GM18507 (cell line): ENCODE results near the gene KCNQ1.

Experiments used
- DNase-seq: peaks from one replicate; pipeline ENCODE4 v3.0.0; 2011; ENCODE audit warnings: low read depth; ENCODE audit not compliant: insufficient read length; ENCODE audit errors: extremely low spot score
- FAIRE-seq: peaks from 2 replicates; lab custom pipeline; 2011; peaks lifted over from hg19 to GRCh38; lab: Jason Lieb, UNC

The KCNQ1 gene

DNA sequence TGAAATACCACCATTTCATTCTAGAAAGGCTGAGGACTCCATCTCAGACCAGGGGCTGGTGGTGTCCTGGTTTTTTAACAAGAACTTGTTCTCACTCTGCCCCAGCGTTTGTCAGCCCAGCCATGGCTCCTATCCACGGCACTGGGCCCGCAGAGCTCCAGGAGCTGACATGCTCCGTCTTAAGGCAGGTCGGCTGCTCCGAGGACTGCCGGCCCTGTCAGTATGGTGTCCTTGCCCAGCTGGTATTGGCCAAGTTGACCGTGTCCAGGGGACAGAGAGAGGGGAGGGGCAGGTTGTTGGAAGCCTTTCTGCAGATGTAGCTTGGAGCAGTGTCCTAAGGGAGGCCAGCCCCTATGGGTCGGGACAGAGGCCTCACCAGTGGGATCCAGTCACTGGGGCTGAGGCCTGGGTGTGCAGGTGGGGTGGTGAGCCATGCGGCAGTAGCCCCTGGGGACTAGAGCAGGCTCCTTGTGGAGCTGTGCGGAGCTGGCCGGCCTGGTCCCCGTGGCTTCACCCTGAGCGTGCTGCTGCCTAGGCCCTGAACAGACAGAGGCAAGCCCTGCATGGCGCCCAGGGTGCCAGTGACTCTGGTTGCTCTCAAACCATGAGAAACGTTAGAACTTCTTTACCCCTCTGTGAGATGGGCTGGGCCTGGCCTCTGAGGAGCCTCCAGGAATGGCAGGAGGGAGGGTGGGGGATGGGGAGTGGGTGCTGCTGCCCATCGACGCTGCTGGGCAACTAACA is 294.9 kb downstream of the KCNQ1 start:
- FAIRE-seq (no peak), DNase-seq (no peak)

GRCh38 chr11:2740275-2740940 is 295.6 kb downstream of the KCNQ1 start:
- no peak for FAIRE-seq
- DNase-seq, result no peak

DNA sequence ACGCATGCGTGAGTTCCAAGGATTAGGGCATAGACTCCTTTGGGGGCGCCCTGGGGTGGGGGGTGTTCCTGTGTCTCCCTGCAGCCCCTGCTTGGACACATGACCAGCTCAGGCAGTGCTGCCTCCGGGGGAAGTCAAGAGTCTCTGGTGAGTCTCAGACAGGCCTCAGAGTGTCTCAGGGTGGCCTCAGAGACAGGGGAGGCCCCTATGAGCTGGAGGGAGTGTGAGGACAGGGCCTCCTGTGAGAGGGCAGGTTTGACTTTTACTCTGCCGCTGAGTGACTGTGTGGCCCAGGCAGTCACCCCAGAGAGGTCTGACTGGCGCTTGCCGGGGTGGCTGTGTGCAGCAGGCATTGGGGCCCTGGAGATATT is 296.2 kb downstream of the KCNQ1 start:
- no peak for FAIRE-seq

GRCh38 chr11:2741377-2742131 is 296.7 kb downstream of the KCNQ1 start:
- no peak for DNase-seq
- no peak for FAIRE-seq

More for the DNA sequence above, 296.2 kb downstream of the KCNQ1 start:
- no peak for DNase-seq

DNA sequence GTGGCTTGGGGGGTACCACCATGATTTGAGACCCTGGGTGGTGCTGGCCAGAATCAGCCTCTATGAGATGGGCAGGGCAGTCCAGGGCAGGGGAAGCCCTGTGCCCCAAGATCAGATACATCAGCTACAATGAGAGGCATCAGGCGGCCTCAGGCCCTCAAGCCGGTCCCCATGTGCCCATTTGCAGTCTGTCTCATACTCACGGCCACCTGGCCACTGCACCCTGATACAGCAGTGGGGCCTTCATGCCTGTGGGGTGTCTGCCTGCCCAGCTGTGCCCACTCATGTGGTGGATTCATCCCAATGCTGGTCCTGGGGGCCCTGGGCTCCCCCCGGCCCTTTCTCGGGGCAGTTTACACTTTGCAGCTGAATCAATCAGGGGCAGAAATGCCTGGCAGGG is 297.4 kb downstream of the KCNQ1 start:
- no peak for DNase-seq
- no peak for FAIRE-seq

GRCh38 chr11:2742611-2743426 is 298.0 kb downstream of the KCNQ1 start:
- FAIRE-seq, result no peak
- DNase-seq, result no peak

- DNase-seq (no peak), FAIRE-seq (no peak)
These were observed 298.8 kb downstream of the KCNQ1 start for GRCh38 chr11:2743427-2744110.

DNA sequence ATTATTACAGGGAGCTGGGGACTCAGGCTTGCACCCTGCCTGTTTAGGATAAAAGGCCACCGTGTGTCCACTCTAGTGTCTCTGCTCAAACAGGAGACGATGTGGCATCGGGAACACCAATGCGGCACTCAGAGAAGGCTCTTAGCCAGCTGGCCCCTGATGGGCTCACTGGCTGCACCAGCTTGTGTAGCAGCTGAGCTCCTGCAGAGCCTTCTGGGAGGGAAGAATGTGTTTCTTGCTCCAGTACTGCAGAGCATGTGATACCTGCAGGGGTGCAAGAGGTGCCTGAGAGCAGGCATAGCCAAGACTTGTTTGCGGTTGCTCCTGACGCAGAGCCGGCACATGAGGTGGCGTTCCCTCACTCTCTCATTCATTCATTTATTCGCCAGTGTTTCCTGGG is 299.4 kb downstream of the KCNQ1 start:
- DNase-seq, result no peak
- no peak for FAIRE-seq

GRCh38 chr11:2745511-2745910 is 300.7 kb downstream of the KCNQ1 start:
- no peak for DNase-seq
- no peak for FAIRE-seq

GRCh38 chr11:2746401-2747247 is 301.8 kb downstream of the KCNQ1 start:
- DNase-seq (no peak), FAIRE-seq (no peak)

DNA sequence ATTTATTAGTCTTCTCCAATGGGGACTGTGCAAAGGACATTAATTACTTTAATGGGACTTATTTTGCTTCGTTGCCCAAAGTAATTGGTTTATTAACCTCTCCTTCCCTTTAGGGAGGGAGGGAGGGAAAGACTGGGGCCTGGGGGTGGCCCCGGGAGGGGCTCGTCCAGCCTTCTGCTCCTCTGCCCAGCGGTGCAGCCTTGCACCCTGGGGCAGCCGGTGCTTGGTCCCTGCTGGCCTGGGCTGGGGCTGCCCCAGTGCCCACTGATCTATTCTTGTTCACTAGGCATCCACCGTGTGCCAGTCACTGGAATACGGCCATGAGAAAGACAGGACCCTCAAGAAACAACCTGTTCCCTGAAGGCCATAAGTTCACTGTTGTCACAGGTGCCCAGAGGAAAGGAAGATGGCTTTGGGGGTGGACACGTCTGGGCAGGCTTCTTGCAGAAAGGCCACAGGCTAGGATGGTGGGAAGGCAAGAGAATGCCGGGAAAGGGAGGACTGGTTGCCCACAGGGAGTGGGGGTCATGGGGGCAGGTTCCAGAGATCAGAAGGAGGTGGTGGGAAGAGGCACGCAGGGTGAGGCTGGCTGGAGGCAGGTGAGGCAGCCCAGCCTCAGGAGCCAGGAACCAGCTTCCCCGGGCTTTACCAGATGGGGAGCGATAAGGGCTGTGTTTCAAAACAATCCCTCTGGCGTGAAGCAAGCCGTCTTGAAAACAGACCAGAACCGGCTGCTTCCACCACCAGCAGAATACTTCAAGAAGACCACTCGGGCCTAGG is 302.6 kb downstream of the KCNQ1 start:
- FAIRE-seq (no peak), DNase-seq (no peak)

DNA sequence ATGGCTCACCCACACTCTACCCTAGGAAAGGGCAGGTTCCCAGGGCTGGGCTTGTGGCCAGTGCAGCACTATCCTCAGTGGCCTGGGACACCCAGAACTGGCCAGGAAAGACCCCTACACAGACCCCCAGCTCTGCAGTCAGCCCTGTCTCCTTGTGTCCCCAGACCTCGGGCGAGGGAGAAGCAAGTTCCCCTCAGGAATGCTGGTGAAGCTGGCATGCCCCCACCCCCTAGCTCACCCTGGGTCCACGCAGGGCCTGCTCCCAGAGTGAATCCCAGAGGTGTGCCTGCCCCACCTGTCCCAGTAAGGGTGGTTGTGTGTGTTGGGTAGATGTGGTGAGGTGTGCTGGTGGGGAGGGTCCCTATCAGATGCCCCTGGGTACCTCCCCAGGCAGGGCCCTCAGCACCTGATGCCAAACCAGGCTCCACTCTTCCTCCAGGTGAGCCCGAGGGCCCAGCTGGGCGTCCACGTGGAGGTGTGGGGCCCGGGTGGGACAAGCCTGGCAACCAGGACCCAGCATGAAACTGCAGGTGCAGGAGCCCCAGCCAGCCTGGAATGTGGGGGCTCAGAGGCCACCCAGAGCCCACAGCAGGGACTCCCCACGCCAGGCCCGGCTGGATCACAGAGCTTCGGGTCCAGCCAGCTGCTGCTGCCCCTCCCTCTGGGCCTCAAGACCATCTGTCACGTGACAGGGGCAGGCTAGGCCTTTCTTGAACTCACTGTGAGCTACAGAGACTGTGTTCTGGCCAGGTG is 303.4 kb downstream of the KCNQ1 start:
- DNase-seq (no peak), FAIRE-seq (no peak)

DNA sequence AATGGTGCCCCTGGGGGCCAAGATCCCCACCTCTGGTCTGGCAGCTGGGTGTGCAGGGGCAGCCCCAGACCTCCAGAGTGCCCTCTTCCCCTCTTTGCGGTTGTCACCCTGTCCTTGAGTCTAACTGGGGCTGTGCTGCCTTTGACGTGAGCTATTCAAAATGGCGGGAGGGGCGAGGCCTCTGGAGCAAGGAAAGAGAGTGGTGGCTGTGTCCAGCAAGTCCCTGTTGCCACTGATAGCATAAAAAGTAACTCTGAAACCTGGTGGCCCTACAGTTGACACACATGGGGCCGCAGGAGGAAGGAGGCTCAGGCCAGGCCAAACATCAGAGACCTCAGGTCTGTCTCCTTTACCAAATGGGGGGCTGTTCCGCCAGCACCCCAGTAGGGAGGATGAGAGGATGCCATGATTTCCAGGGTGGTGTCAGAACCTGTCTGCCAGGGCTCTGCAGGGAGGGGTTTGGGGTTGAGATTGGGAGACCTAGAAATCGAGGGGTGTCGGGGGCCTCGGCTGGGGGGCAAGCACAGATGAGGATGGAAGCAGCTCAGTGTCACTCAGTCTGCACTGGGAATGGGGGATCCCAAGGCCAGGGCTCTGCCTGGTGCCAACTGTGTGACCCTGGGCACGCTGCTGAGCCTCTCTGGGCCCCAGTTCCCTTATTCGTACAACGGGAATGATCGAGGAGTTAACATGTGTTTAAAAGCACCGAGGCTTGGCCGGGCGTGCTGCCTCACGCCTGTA is 304.2 kb downstream of the KCNQ1 start:
- FAIRE-seq, result no peak
- DNase-seq, result no peak

- no peak for DNase-seq
- FAIRE-seq, result no peak
These were observed 305.4 kb downstream of the KCNQ1 start for GRCh38 chr11:2750101-2750681.

DNA sequence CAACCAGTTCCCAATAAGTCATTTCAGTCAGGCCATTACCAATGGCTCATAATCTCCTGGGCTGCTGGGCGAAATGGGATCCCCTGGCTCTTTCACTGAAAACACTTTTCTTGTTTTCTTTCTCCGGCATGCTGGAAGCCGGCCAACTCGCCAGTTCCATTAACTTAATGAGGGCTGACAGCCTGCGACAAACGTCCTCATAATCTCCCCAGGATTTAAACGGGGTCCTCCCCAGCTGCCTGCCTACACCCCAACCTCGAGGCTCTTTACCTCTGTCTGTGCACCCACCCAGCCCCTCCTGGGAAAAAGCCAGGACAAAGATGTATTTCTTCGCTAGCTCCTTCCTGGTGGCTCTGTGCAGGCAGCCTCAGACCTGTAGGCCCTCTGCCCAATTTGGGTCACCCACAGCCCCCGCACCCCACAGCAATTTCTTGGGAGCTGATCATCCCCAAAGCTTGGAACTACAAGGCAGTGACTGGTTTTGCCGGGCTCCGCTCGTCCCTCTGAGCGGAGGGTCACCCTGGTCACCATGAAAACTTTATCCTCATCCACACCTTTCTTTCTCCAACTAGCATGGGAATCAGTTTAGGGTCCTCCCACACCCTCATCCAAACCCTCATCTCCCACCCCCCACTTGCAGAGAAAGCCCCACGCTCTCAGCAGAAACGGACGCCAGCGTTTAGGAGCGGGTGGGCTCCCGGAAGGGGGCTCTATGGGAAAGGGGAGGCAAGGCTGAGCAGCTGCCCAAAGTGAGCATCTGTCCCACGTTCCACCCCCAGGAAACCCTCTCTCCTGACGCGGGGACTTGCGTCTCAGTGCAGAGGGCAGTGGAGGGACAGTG is 306.1 kb downstream of the KCNQ1 start:
- FAIRE-seq (no peak), DNase-seq (no peak)
